ENCODE measurements around the gene MRPS16.

MRPS16 gene

DNA sequence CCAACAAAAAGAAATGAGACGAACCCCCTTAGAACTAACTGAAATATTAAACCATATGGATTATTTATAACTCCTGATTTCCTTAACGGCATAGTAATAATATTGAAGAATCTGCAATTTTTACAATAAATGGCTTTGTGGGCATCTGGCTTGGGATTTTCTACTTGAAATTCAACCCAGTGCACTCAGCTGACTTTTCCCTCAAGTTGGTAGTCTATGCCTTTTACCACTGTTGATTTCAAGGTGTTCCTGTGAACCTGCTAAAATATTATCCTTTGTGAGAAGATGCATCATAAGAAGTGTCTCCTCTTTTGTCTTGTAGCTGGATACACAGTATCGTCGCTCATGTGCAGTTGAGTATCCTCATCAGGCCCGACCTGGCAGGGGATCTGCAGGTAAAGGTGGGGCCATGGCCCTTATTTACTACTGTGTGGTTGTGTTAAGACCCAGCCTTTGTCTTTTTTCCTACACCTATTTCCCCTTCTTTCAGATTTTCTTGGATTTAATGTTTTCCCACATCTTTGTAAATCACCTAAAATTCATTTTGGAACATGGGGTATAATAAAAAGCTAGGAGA is 13.4 kb downstream of the MRPS16 start:
- H3K4me3 ChIP-seq (ENCODE audit: low read length): no peak overlapping the region
- TF ChIP-seq, protein P1, sequence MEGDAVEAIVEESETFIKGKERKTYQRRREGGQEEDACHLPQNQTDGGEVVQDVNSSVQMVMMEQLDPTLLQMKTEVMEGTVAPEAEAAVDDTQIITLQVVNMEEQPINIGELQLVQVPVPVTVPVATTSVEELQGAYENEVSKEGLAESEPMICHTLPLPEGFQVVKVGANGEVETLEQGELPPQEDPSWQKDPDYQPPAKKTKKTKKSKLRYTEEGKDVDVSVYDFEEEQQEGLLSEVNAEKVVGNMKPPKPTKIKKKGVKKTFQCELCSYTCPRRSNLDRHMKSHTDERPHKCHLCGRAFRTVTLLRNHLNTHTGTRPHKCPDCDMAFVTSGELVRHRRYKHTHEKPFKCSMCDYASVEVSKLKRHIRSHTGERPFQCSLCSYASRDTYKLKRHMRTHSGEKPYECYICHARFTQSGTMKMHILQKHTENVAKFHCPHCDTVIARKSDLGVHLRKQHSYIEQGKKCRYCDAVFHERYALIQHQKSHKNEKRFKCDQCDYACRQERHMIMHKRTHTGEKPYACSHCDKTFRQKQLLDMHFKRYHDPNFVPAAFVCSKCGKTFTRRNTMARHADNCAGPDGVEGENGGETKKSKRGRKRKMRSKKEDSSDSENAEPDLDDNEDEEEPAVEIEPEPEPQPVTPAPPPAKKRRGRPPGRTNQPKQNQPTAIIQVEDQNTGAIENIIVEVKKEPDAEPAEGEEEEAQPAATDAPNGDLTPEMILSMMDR (IDR thresholded peaks at IDR 0.05; ENCODE audit: insufficient read depth, low read depth, low read length, missing control alignments): no peak

DNA sequence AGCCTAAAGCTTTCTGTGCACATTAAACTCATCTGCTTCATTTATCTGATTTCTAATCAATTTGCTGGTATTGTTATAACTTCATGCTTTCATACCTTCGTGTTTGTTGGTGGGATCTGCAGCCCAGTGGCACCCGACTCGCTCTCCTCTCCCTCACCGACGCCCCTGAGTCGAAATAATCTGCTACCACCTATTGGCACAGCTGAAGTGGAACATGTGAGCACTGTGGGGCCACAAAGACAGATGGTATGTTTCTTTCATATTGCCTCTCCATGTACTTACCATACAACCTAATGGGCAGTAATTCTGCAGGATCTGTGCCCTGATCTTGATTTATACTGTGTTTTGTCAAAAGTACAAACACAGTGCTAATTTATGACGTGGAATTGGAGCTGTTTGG is 17.7 kb downstream of the MRPS16 start:
- H3K4me3 ChIP-seq (ENCODE audit: low read length): no peak overlapping the region
- DNase-seq (ENCODE audit: low read depth): no peak
- TF ChIP-seq, protein P1 (IDR thresholded peaks at IDR 0.05; ENCODE audit: insufficient read depth, low read depth, low read length, missing control alignments): no peak

More for the DNA sequence above, 13.4 kb downstream of the MRPS16 start:
- DNase-seq (ENCODE audit: low read depth): no peak

DNA sequence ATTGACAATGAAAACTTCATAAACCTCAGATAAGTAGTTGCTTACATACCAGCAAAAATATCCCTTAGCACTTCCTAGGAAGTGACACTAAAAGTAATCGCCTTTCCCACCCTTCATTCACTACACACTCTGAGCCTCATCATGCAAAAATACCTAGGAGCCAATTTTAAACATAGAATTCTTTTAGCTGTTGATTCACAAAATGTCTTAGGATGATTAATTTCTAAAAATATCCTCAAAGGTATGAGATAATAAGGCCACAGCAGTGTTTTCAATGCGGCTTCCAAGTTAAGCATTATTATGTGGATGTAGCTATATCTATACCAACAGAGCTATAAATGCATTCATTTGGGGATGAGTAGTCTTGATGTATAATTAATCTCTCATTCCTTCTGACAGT is 18.6 kb downstream of the MRPS16 start:
- DNase-seq (ENCODE audit: low read depth): no peak
- H3K4me3 ChIP-seq (ENCODE audit: low read length): no peak overlapping the region
- TF ChIP-seq, protein P1 (IDR thresholded peaks at IDR 0.05; ENCODE audit: insufficient read depth, low read depth, low read length, missing control alignments): no peak

DNA sequence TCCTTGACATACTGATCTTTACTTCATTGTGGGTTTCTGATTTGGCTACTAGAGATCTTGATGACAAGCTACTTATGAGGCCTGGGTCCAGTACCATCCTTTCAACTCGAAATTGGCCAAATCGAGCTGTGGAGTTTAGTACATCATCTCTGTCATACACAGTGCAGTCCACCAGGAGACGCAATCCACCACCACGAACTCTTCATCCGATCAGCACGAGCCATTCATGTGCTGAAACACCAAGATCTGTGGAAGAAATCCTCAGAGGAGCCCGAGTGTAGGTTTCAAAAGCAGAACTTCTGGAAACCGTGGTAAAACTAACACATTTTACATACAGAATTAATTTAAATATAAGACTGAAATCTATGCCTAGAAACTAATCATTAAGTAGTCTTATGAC is 19.6 kb downstream of the MRPS16 start:
- DNase-seq (ENCODE audit: low read depth): no peak
- TF ChIP-seq, protein P1 (IDR thresholded peaks at IDR 0.05; ENCODE audit: insufficient read depth, low read depth, low read length, missing control alignments): no peak
- no peak overlapping the region for H3K4me3 ChIP-seq (ENCODE audit: low read length)

DNA sequence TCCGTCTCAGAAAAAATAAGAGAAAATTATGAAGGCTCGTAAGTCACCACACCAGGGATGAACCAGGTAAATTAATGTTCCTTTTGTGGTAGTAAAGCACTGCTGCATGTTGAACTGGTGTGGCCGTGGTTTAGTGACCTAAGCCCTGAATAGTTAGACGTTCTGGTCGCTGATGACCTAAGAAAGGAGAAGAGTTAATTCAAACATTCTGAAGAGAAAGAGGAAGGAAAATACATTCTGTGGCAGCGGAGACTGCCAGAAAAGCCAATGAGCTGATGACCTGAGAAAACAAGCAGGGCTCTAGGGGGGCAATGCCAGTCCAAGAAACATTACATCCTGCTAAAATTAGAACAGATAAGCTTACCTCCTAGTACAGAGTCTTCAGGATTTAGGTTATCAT is 22.9 kb downstream of the MRPS16 start:
- H3K4me3 ChIP-seq (ENCODE audit: low read length): no peak overlapping the region
- DNase-seq (ENCODE audit: low read depth): no peak
- TF ChIP-seq, protein P1 (IDR thresholded peaks at IDR 0.05; ENCODE audit: insufficient read depth, low read depth, low read length, missing control alignments): no peak

DNA sequence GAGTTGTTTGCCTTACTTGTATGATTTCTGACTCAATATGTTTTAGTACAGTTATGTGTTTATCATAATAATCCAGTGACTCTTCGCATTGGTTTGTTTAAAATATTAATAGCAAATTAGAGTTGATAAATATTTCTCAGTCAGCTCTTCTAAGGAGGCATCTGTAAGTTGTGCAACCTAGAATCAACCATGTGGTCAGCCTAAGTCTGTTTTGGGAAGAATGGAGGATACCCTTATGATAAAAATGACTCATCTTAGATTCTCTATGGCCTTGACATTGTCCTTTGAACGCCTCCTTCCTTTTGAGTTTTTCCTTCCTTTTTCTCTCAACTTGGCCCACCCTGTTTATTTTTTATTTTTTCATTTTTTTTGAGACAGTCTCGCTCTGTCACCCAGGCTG is 24.2 kb downstream of the MRPS16 start:
- TF ChIP-seq, protein P1 (IDR thresholded peaks at IDR 0.05; ENCODE audit: insufficient read depth, low read depth, low read length, missing control alignments): no peak
- no peak for DNase-seq (ENCODE audit: low read depth)
- no peak overlapping the region for H3K4me3 ChIP-seq (ENCODE audit: low read length)

DNA sequence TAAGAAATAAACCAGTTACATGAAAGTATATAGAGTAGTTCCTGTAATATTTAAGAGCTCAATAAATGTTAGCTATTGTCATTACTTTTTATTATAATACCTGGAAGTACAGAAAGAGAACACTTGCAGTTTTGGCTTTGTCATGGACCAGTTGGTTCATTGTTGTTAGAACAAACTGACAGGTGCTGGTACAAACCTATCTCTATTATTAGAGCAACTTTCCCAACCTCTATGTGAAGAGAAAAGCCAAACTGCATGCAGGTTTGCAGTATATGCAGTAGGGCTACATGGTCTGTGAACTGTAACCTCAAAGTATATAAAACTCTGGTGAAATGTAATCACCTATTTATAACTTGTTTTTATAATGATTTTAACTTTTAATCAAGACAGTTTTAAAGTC is 25.8 kb downstream of the MRPS16 start:
- TF ChIP-seq, protein P1 (IDR thresholded peaks at IDR 0.05; ENCODE audit: insufficient read depth, low read depth, low read length, missing control alignments): no peak
- DNase-seq (ENCODE audit: low read depth): no peak
- no peak overlapping the region for H3K4me3 ChIP-seq (ENCODE audit: low read length)

All from epithelial cell of esophagus (primary cell).